ENCODE results near the gene MROH7.

DNA sequence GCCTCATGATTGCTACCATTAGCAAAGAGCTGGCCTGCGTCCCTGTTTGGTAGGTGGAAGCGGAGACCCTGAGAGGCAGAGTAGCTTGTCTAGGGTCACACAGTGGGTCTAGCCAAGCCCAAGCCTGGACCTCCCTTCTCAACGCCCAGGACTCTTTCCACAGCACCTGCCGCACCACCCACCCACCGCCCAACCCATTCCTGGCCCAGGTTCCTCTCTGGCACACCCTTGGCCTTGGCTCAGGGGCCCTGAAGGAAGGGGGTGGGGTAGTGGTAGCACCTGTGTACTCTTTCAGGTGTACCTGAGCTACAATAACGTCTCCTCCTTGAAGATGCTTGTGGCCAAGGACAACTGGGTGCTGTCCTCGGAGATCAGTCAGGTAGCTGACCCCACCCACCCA is 37.5 kb upstream of the MROH7 start:
- TF ChIP-seq POLR2A (IDR thresholded peaks at IDR 0.05; ENCODE audit: low read length) (no peak), GATA1 (IDR thresholded peaks at IDR 0.05; ENCODE audit: low read depth, low read length) (no peak)
